ENCODE data around the gene IGF1. TPM values are rescaled to one million over a fixed set of nuclear protein-coding genes. Genes with fewer than 3 reads are reported as not detected.
A peak's percentile ranks its signal among the peaks of the same experiment; 100 is the strongest.

Gene IGF1
- total and polyA plus RNA-seq, 9 of the 15 experiments (the other 6 are each of a cell fraction or from before 2014, with no cell fraction given): 3.7 to 13.9 (median 4.5) TPM

DNA sequence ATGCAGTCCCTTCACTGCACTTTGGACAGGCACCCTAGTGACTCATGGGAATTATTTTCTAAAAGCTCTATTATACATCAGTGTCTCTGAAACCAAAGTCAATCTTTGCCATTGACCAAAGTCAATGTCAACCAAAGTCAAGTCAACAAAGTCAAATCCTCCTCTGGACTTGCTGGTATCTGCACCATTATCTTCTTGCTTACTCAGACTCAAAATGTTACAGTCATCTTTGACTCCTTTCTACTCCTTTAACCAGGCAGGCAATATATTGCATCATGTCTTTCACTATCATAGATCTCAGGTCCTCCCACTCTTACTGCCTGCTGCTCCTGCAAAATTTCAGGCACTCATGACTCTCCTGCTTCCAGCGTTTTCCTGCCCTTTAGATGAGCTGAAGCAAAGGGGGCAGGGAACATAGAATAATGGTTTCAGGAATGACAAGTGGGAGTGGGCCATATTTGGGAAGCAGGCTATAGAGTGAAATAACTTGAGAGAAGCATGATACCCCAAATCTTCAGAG, 39.2 kb downstream of the IGF1 start (continued):
- TF ChIP-seq XRCC3 (IDR thresholded peaks at IDR 0.05): no peak
- TF ChIP-seq ZFP36 (IDR thresholded peaks at IDR 0.05; ENCODE audit: low read depth, low read length, partially characterized antibody): peak; percentile 14
- TF ChIP-seq MIER1 (IDR thresholded peaks at IDR 0.05; ENCODE audit: low read depth): no peak
- TF ChIP-seq, protein P1, sequence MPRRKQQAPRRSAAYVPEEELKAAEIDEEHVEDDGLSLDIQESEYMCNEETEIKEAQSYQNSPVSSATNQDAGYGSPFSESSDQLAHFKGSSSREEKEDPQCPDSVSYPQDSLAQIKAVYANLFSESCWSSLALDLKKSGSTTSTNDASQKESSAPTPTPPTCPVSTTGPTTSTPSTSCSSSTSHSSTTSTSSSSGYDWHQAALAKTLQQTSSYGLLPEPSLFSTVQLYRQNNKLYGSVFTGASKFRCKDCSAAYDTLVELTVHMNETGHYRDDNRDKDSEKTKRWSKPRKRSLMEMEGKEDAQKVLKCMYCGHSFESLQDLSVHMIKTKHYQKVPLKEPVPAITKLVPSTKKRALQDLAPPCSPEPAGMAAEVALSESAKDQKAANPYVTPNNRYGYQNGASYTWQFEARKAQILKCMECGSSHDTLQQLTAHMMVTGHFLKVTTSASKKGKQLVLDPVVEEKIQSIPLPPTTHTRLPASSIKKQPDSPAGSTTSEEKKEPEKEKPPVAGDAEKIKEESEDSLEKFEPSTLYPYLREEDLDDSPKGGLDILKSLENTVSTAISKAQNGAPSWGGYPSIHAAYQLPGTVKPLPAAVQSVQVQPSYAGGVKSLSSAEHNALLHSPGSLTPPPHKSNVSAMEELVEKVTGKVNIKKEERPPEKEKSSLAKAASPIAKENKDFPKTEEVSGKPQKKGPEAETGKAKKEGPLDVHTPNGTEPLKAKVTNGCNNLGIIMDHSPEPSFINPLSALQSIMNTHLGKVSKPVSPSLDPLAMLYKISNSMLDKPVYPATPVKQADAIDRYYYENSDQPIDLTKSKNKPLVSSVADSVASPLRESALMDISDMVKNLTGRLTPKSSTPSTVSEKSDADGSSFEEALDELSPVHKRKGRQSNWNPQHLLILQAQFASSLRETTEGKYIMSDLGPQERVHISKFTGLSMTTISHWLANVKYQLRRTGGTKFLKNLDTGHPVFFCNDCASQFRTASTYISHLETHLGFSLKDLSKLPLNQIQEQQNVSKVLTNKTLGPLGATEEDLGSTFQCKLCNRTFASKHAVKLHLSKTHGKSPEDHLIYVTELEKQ (CRISPR knock-in tag; IDR thresholded peaks at IDR 0.05): 0 out of 2 replicates have a peak, but pooled peaks have one; percentile 60
- TF ChIP-seq CAMTA2 (CRISPR knock-in tag; conservative IDR thresholded peaks at IDR 0.05): no peak
- no peak for TF ChIP-seq ZNF347 (CRISPR knock-in tag; IDR thresholded peaks at IDR 0.05; ENCODE audit: low read depth)
- peak; percentile 53 for TF ChIP-seq MEIS2 (IDR thresholded peaks at IDR 0.05; ENCODE audit: partially characterized antibody)
- TF ChIP-seq MTA2 (IDR thresholded peaks at IDR 0.05; ENCODE audit: low read depth): peak; percentile 35; the same call in 1 of the 2 replicates
- TF ChIP-seq ZSCAN32 (CRISPR knock-in tag; IDR thresholded peaks at IDR 0.05): peak; percentile 98
- TF ChIP-seq MLX (CRISPR knock-in tag; conservative IDR thresholded peaks at IDR 0.05): no peak
- TF ChIP-seq RCOR1 (IDR thresholded peaks at IDR 0.05; ENCODE audit: borderline replicate concordance in 1 of 2, low read depth in 2 of 2, low read length in 2 of 2): peak in 1 of 2 experiments; percentile 83; a peak in 1 of 4 replicates
- TF ChIP-seq IFI16 (CRISPR knock-in tag; IDR thresholded peaks at IDR 0.05): 0 out of 2 replicates have a peak, but pooled peaks have one; percentile 2
- no peak for TF ChIP-seq ARHGAP35 (IDR thresholded peaks at IDR 0.05; ENCODE audit: partially characterized antibody)
- TF ChIP-seq PHF8 (IDR thresholded peaks at IDR 0.05; ENCODE audit: borderline replicate concordance, low read length): no peak
- TF ChIP-seq NFRKB (IDR thresholded peaks at IDR 0.05; ENCODE audit: low read depth): peak; percentile 83
- TF ChIP-seq, protein P2, sequence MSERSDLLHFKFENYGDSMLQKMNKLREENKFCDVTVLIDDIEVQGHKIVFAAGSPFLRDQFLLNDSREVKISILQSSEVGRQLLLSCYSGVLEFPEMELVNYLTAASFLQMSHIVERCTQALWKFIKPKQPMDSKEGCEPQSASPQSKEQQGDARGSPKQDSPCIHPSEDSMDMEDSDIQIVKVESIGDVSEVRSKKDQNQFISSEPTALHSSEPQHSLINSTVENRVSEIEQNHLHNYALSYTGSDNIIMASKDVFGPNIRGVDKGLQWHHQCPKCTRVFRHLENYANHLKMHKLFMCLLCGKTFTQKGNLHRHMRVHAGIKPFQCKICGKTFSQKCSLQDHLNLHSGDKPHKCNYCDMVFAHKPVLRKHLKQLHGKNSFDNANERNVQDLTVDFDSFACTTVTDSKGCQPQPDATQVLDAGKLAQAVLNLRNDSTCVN (CRISPR knock-in tag; IDR thresholded peaks at IDR 0.05): no peak
- TF ChIP-seq MTF1 (CRISPR knock-in tag; IDR thresholded peaks at IDR 0.05; ENCODE audit: borderline replicate concordance): peak; percentile 62; the same call in 1 of the 2 replicates
- TF ChIP-seq ZNF311 (CRISPR knock-in tag; IDR thresholded peaks at IDR 0.05): no peak
- TF ChIP-seq CREB1 (IDR thresholded peaks at IDR 0.05): 0 out of 2 replicates have a peak, but pooled peaks have one; percentile 14
- no peak for TF ChIP-seq CREB1 (CRISPR knock-in tag; IDR thresholded peaks at IDR 0.05)
- TF ChIP-seq, protein P3, sequence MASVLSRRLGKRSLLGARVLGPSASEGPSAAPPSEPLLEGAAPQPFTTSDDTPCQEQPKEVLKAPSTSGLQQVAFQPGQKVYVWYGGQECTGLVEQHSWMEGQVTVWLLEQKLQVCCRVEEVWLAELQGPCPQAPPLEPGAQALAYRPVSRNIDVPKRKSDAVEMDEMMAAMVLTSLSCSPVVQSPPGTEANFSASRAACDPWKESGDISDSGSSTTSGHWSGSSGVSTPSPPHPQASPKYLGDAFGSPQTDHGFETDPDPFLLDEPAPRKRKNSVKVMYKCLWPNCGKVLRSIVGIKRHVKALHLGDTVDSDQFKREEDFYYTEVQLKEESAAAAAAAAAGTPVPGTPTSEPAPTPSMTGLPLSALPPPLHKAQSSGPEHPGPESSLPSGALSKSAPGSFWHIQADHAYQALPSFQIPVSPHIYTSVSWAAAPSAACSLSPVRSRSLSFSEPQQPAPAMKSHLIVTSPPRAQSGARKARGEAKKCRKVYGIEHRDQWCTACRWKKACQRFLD (CRISPR knock-in tag; IDR thresholded peaks at IDR 0.05): no peak; the same call in 1 of the 2 replicates
- peak; percentile 72; the same call in 1 of the 2 replicates for TF ChIP-seq ZBTB17 (CRISPR knock-in tag; IDR thresholded peaks at IDR 0.05)
- TF ChIP-seq BRD9 (IDR thresholded peaks at IDR 0.05; ENCODE audit: low read depth, partially characterized antibody): peak; percentile 81
- TF ChIP-seq PHF21A (IDR thresholded peaks at IDR 0.05; ENCODE audit: borderline replicate concordance, low read depth): no peak

All from K562 (cell line).